Mammary epithelial cell (primary cell): Measurements from ENCODE around the gene HSPA1B.

Experiments
- EZH2 ChIP-seq: IDR thresholded peaks from 2 replicates; pipeline ENCODE4 v1.6.1; 2012; ENCODE audit warnings: low read length, inconsistent platforms, borderline replicate concordance
- TF ChIP-seq, protein P1 (sequence below), 2 donors: IDR thresholded peaks in 1 of 2; conservative IDR thresholded peaks in 1 of 2; 2 replicates each; pipeline ENCODE4 v1.5.1; 2011 to 2012; ENCODE audit warnings: inconsistent platforms in 2 of 2, low read length in 2 of 2, mild to moderate bottlenecking in 2 of 2, control low read depth in 1 of 2, low read depth in 1 of 2; ENCODE audit not compliant: insufficient read depth in 1 of 2; ENCODE audit errors: extremely low read depth in 1 of 2

- TF ChIP-seq, protein P1, sequence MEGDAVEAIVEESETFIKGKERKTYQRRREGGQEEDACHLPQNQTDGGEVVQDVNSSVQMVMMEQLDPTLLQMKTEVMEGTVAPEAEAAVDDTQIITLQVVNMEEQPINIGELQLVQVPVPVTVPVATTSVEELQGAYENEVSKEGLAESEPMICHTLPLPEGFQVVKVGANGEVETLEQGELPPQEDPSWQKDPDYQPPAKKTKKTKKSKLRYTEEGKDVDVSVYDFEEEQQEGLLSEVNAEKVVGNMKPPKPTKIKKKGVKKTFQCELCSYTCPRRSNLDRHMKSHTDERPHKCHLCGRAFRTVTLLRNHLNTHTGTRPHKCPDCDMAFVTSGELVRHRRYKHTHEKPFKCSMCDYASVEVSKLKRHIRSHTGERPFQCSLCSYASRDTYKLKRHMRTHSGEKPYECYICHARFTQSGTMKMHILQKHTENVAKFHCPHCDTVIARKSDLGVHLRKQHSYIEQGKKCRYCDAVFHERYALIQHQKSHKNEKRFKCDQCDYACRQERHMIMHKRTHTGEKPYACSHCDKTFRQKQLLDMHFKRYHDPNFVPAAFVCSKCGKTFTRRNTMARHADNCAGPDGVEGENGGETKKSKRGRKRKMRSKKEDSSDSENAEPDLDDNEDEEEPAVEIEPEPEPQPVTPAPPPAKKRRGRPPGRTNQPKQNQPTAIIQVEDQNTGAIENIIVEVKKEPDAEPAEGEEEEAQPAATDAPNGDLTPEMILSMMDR (conservative IDR thresholded peaks at IDR 0.05 in 1 of 2, IDR thresholded peaks at IDR 0.05 in 1 of 2; ENCODE audit: extremely low read depth in 1 of 2, insufficient read depth in 1 of 2, low read depth in 1 of 2, low read length in 2 of 2): no peak
- TF ChIP-seq EZH2: no peak
These were observed 37.9 kb downstream of the HSPA1B start for GRCh38 chr6:31865205-31866118.
